Sigmoid colon (tissue), 4 donors: Measurements from ENCODE around the gene OR51B6.

Experiments used
- POLR2A ChIP-seq, 2 donors: fragments of 450-650 bp; IDR thresholded peaks; one replicate each; pipeline ENCODE4 v1.6.1; 2016; ENCODE audit warnings: antibody characterized with exemption in 2 of 2, mild to moderate bottlenecking in 2 of 2, moderate library complexity in 2 of 2
- POLR2AphosphoS5 ChIP-seq, 4 donors: sonication (generic); formaldehyde crosslinking; IDR thresholded peaks; one replicate each; pipeline ENCODE4 v1.6.1; 2017; ENCODE audit warnings: antibody characterized with exemption in 4 of 4
- TF ChIP-seq, protein P1 (sequence below), 4 experiments: fragments of 450-650 bp in 3 of 4; fragments of 200-600 bp in 1 of 4; IDR thresholded peaks; one replicate each; pipeline ENCODE4 v1.5.1; 2016 to 2019; ENCODE audit warnings: antibody characterized with exemption in 4 of 4, mild to moderate bottlenecking in 3 of 4, moderate library complexity in 2 of 4

GRCh38 chr11:5394091-5394490, 42.8 kb downstream of the OR51B6 start:
- TF ChIP-seq, protein P1, sequence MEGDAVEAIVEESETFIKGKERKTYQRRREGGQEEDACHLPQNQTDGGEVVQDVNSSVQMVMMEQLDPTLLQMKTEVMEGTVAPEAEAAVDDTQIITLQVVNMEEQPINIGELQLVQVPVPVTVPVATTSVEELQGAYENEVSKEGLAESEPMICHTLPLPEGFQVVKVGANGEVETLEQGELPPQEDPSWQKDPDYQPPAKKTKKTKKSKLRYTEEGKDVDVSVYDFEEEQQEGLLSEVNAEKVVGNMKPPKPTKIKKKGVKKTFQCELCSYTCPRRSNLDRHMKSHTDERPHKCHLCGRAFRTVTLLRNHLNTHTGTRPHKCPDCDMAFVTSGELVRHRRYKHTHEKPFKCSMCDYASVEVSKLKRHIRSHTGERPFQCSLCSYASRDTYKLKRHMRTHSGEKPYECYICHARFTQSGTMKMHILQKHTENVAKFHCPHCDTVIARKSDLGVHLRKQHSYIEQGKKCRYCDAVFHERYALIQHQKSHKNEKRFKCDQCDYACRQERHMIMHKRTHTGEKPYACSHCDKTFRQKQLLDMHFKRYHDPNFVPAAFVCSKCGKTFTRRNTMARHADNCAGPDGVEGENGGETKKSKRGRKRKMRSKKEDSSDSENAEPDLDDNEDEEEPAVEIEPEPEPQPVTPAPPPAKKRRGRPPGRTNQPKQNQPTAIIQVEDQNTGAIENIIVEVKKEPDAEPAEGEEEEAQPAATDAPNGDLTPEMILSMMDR (IDR thresholded peaks at IDR 0.05), result no peak
- TF ChIP-seq POLR2AphosphoS5 (IDR thresholded peaks at IDR 0.05) (no peak), POLR2A (IDR thresholded peaks at IDR 0.05) (no peak)
